Stimulated activated CD8-positive, alpha-beta memory T cell treated with anti-CD3 and anti-CD28 coated beads, Interleukin-7, amount 100 ng/mL, for 1 hour (primary cell): ENCODE measurements around the gene TNKS2.
"Not testable (repeated sequence)": the region's sequence is repeated elsewhere in the genome, so short reads cannot be mapped to it uniquely, and the experiment has no call there.

Source experiments
- DNase-seq, 2 donors: peaks; one replicate each; pipeline ENCODE4 v3.0.0-alpha.2; 2020; ENCODE audit warnings: low read depth in 2 of 2

TNKS2 gene

DNA sequence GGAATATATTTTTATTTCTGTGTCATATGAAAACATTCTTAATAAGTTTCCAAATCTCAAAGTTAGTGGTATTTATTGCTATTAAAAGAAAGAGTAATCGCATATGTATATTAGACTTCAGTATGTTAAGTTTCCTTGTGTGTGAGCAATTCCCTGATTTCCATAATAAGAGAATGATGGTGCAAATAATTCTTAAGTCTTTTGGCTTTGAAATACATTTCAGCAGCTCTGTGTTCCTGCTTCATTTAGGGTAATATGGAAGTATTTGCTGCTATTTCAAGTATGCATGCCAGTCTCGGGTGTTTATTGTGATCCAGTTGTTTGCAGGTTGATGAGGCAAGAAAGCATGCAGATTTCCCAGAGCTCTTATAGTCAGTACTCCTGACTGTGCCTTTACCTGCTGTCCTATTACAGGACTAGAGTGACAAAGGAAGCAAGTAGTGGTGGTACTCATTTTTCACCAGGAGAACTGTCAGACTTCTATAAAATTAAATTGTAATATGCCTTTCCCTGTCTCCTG, 67.4 kb downstream of the TNKS2 start:
- no peak for DNase-seq

DNA sequence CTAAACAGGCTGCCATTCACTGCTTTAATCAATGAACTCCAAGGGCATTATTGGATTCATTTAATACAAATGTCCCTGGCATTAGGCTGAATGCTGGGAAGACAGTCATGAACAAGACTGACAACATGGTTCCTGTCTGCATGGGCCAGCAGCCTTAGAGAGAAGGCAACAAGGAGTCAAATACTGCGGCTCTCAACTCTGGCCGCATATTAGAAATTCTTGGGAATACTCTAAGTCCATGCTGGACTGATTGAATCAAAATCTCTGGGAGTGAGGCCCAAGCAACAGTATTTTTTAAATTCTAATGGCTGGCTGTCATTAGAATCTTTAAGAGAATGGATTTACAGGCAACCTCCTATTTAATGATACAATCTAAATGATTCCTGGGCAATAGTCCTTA, 76.9 kb downstream of the TNKS2 start:
- no peak for DNase-seq

DNA sequence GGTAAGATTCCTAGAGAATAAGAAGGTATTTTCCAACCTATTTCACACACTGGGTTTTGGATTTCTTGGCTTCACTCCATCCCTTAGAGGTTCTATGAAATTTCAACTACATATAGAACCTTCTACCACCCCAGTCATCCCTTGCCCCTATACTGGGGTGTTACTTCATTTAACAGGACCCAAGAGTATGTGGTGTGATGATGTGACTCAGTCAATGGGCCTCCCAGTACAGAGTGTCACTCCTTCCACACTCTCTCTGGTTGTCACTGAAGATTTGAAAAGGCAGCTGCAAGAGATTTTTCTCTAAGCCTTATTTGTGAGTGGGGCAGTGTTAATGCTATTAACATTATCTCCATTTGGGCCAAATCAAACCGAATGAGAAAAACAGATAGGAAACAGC, 77.6 kb downstream of the TNKS2 start:
- no peak for DNase-seq

DNA sequence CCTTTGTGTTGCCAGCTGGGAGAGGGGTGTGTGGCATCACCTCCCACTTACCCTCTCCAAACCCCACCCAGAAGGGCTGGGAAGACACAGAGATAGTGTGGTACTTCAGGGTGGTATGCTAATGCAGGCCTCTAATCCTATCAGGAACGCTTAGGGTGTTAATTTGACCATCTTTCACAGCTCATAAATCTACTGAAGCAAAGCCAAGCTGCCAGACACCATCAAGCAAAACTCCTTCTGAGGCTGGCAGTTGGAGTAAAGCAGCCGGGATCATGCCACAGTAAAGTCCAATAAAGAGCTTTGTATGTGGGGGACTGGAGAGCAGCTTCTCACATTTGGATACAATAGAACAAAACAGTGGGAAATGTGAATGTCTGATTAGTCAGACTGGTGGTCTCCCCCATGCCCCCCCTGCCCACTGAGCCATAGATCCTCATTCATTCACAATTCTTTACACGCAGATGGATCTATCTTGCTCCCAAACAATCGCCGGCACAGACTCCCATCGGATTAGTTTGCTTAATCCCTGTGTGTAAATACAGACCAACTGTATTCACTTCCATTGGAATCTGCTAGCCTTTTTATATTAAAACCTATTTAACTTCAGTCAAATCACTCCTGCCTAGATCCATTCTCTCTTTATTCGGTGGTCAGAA, 81.4 kb downstream of the TNKS2 start:
- no peak for DNase-seq

DNA sequence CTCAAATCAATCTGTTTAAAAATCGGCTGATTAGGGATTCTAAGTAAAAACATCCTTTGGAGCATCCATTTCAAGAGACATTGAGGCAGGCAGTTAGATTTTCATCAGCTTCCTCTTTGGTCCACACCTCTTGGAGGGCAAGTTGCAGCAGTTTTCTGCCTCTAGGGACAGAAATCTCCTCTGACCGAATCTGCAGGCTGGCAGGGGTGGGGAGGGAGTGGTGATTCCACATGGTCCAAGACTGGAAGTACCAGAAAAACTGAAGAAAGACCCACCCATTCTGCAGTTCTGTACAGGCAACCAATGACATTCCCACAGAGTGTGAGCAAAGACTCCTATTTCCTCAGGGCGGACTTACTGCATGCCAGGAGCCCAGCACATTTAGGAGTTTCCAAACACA, 82.1 kb downstream of the TNKS2 start:
- DNase-seq: no peak

DNA sequence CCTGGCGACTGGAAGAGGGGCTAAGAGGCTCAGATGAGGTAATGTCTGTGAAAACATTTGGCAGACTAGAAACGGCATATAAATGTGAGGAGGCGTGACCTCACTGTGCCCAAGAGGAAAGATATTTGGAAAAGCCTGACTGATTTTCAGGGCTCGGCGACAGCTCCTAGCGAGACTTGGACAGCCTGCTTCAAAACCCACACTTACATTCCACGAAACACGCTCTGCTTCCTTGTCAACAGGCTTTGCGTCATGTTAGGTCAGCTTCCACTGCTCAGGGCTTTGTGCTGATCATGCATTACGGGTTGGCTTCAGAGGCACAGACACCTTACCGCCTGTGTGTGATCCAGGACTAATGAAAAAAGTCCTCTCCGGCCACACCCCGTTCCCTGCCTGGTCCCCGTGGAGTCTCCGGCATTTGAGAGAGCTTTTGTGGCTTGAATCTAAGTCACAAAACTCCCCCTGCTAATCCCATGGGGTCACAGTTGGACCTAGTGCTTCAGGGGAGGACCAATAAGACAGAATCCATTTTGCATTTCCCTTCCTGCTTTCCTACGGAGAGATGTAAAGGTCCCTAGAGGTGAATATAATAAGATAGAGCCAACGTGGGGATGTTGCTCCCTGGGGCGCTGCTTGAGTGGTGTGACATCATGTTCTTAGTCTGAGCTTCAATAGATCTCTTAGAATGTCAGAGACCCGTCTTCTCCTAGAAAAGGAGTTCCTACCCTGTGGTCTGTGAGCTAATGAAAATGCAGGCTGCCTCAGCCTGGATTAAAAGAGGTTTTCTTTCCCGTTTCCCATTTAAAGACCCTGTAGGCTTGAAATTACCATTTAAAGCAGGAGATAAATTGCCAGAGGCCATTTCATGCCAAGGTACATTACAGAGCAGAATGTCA, 85.6 kb downstream of the TNKS2 start:
- DNase-seq: no peak

DNA sequence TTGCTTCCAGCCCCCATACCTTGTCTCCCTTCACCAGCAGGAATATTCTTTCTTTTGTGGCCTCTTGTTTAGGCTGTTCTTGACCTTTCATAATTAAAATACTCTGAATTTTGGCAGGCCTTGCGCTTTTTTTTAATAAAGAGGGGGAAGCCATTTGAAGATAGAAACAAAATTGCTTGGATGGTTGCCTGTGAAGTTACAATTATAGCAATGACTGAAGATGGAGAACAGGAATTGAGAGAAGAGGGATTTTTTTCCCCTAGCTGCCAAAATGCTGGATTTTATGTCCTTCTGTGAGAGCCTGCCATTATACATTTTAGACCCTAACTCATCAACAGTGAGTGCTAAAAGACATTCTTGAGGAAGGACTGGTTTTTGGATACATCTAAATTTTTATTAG, 86.3 kb downstream of the TNKS2 start:
- DNase-seq: no peak

DNA sequence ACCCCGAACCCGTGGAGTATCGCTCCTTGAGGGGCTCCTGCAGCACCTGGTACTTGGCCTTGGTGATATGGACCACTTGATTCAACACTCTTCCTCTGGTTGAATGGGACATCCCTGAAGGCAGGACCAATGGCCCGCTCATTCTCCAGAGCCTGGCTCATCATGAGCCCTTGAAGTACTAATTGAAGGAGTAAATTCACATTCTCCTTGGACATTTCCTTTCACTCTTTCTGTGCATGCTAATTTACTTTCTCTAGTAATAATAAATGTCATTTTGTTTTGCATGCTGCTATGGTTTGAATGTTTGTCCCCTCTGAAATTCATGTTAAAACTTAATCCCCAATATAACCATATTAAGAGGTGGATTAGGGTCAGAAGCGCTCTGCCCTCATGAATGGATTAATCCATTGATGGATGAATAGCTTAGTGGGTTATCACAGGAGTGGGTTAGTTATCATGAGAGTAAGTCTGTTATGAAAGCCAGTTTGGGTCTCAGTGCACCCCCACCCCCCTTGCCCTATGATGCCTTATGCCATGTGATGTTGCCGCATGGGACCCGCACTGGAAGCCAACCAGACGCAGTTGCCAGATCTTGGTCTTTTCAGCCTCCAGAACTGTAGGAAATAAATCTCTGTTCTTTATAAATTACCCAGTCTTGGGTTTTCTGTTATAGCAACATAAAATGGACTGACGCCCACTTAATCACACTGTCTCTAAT, 87.3 kb downstream of the TNKS2 start:
- no peak for DNase-seq

DNA sequence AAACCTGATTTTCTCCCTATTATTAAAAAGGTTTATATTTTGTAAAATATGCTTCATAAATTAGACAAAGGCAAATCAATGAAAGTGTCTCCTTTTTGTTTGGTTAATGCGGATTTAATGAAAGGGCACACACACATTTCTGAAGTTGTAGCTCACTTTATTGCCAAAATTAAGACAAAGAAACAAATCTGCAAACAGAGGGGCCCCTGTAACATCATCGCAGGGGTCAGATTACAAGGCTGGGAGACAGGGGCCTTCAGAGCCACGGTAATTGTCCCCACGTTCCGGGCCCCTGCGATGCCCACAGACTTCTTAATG, 88.7 kb downstream of the TNKS2 start:
- DNase-seq: no peak

DNA sequence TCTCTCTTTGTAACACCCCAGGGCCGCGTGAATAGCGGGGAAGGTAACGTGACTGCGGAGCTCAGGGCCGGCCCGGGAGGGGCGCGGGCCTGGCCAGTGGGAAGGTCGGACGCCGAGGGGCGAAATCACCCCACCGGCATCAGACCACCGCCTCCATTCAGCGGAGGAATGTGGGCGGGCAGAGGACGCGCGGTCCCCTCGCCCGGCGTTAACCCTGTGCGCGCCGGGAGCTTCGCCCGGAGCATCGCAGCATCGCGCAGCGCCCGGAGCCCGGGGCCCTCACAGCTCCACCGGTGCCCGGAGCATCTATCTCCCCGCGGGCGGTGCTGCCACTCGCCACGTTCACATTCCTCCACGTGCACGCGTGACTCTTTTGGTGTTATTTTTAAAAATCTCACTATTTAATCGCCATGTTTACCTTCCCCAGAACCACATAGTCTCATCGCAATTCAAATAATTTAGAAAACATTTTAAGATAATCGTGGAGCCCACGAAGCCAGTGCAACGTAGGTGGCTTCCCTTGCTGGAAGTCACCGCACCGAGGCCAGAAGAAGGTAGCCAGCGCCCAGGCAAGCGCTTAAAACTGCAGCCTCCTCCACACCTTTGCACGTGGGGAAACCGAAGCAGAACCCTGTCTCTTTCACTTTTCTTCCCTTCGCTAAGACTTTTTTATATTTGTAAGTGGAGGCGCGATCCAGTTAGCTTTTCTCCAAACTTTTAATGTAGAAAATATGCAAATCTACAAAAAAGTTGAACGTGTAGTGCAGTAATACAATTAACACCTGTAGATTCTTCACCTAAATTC, 89.2 kb downstream of the TNKS2 start:
- DNase-seq: no peak

DNA sequence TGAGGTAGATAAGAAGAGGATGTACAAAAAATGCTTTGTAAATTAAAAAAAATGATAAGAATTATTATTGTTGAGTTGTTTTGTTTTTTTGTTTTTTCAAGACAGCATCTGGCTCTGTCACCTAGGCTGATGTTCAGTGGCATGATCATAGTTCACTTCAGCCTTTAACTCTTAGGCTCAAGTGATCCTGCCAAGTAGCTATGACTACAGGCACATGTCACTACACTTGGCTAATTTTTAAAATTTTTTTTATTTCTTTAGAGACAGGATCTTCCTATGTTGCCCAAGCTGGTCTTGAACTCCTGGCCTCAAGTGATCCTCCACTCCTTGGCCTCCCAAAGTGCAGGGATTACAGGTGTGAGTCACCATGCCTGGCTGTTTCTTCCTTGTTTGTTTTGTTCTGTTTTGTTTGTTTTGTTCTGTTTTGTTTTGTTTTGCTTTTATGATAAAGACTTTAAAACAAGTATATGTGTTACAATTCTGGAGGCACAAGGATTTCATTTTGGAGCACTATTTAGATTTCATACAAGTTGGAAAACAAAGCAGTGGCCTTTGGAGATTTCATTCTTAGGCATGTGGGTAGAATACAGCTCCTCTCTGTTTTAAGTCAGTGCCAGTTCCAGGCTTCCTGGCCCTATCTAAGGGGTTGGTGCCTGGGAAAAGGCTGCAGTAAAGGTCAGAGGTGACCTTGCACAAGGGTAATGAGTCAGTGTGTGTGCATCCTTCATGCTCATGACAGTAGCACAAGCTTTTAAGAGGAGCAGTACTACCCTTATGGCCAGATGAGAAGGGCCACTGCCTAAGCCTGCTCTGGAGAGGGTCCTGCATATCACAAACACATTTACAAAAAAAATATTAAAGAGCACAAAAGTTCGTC, 93.1 kb downstream of the TNKS2 start:
- no peak for DNase-seq

DNA sequence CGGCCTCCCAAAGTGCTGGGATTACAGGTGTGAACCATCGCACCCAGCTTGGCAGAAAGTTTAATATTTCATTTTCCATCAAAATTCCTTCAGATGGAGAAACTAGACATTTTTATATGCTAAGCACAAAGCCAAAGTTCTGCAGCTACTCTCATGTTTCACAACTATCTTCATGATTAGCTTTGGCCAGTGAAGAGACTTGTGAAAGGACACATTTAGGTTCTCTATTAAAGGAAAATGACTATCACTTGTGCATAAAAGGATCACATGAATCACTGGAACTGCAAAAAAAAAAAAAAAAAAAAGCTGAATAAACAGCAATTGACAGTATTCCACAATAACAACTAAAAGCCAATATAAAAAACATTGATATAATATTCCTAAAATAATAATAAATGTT, 94.8 kb downstream of the TNKS2 start:
- DNase-seq: no peak

DNA sequence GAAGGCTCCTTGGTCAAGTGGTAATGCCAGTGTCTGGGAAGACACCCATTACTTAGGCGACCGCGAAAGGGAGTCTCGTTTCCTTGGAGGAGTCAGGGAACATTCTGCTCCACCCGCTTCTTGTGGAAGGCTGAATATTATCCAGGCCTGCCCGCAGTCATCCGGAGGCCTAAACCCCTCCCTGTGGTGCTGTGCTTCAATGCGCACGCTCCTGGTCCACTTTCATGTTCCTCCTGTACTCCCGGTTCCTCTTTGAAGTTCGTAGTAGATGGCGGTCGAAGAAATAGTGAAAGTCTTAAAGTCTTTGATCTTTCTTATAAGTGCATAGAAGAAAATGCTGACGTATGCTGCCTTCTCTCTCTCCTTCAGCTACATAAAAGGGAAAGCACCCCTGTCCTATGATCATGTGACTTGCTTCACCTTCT, 96.0 kb downstream of the TNKS2 start:
- not testable (repeated sequence) for DNase-seq

DNA sequence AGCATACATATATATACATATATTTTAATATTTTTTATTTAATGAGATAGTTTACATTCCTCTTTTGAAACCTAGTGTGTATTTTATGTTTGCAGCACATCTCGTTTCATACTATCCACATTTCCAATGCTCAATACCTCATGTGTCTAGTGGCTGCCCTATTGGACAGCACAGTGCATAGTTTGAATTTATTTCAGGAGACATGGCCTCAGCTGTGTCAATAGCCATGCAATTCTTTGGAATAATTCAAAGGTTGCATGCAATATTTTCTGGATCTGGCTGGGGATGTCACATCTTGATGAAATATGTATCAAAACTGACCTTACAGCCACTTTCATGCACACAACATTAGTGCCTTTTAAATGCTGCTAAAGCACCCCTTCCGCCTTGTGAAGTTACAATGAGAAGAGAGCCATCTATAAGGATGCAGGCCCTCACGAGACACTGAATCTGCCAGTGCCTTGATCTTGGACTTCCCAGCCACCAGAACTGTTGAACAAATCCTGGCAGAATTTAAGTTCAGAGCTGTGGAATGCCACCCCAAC, 98.1 kb downstream of the TNKS2 start:
- no peak for DNase-seq

DNA sequence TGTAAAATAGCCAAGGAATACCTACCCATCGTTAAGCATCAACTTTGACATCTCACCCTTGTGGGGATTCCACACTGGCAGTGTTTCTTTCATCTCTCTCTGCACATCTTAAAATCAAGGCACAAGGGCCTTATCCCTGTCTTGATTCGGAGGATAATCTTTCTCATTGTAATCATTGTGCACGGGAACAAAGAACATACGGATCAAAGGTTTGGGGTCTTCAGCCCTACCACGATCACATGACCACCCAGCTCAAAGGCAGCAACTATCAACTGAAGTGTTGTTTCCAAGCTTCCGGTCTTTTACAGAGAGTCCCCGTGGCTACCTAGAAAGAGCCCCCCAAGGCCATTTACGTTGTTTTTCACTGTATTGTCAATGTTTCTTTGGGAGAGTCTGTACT, 99.2 kb downstream of the TNKS2 start:
- no peak for DNase-seq

DNA sequence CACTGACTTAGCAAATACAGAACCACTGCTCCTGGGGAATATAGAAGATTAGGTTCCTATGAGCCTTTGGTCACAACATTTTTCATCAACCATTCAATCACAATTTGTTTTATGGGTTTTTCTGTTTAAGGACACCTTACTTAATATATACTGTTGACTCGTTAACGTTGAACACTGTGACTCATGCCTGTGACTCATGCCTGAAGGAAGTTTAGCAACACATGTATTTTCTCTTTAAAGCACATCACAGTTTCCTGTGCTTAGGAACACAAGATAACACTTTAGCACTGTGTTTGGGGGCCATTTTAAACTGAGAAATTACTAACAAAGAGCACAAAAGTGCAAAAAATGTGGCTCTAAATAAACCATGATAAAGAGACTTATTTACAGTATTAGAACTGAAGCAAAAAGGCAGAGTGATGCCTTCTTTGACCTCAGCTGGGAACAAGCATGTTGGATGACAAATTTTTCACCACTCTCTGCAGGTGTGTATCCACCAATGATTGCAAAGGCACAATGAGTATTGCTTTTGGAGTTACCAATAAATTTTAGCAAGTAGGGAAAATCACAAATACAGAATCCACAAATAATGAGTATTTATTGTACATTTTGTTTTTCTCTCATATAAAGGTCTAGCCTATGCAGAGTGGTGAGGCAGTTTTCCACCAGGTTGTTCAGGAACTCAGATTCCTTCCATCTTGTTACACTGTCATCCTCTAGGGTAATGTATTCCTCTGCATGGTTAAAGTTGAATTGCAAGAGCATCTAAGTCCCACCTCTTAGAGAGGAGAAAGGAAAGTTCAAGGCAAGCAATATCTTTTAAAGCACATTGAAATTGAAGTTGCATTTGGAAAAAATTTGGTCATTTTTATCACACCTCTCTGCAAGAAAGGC, 103.8 kb downstream of the TNKS2 start:
- no peak for DNase-seq

DNA sequence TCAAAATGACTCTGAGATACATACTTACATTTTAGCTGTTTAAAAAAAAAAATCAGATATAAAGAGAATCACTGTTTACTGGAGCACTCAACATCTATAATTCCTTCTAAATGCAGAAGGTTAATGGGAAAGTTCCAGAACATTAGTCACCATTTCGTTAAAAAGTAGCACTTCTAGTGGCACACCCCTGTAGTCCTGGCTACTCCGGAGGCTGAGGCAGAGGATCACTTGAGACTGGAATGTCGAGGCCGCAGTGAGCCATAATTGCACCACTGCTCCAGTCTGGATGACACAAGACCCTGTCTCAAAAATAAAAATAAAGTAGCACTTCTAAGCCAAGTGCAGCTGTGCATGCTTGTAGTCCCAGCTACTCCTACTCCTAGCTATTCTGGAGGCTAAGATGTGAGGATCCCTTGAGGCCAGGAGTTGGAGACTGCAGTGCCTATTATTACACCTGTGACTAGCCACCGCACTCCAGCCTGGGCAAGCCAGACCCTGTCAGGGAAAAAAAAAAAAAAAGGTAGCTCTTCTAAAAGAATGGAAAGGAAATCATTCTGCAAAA, 108.9 kb downstream of the TNKS2 start:
- DNase-seq: no peak

DNA sequence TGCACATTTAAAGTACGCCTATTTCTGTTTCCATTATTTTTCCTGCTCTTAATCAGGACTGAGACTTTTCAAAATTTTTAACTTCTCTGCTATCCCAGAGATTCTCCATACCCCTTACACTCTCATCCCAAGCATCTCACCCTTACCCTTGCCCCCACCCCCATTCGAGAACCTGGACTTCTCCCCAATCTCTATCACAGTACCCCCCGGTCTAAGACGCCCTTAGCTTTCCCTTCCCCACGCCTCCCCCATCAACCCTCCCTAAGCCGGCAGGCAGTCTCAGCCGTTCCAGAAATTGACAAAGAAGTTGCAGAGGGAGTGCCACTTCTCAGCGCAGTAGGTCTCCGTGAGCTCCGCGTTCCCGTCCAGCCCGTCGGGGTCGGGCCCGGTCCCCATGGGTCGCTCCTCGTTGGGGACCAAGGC, 109.7 kb downstream of the TNKS2 start:
- DNase-seq: no peak
